Measurements from ENCODE around the gene PHC1.

GRCh38 chr12:8949342-8950220 lies 35.3 kb downstream of the PHC1 start, which contains the start of gene M6PR:
- no peak for TF ChIP-seq FOXK2 (IDR thresholded peaks at IDR 0.05)
- TF ChIP-seq ZNF384 (IDR thresholded peaks at IDR 0.05) = no peak
- no peak for TF ChIP-seq FOXA1 (IDR thresholded peaks at IDR 0.05)
- TF ChIP-seq SP1 (IDR thresholded peaks at IDR 0.05) = no peak
- TF ChIP-seq BHLHE40 (IDR thresholded peaks at IDR 0.05; ENCODE audit: borderline replicate concordance) = no peak
- TF ChIP-seq CTBP1 (IDR thresholded peaks at IDR 0.05; ENCODE audit: borderline replicate concordance) = no peak

Data from HEK293T (cell line).